WTC11 (cell line): ENCODE measurements around the gene MMP19. TPM values are rescaled to one million over a fixed set of nuclear protein-coding genes. Genes with fewer than 3 reads are reported as not detected.

Experiments used
- ATAC-seq: fragments of 200-7000 bp; cut with Tn5 transposase; 2 replicates; pipeline ENCODE4 v1.10.0; 2021; ENCODE audit warnings: mild to moderate bottlenecking, moderate library complexity
- CTCF ChIA-PET: fragments of 300-600 bp; sonication (Branson Sonifier 250); formaldehyde crosslinking; loops from one replicate; lab custom pipeline; 2021; ENCODE audit warnings: antibody characterized with exemption; lab: Charles Lee
- POLR2A ChIA-PET: fragments of 350-600 bp; sonication (Branson Sonifier 250); formaldehyde crosslinking; loops from one replicate; lab custom pipeline; 2021; ENCODE audit warnings: antibody characterized with exemption; lab: Charles Lee
- DNase-seq: peaks from one replicate; pipeline ENCODE4 v3.0.0; 2021; ENCODE audit warnings: low spot score
- H3K27ac Mint-ChIP-seq: 2 replicates; pipeline ENCODE4 v1.8.0; 2021; ENCODE audit warnings: mixed read lengths
- H3K27me3 Mint-ChIP-seq: 2 replicates; pipeline ENCODE4 v1.8.0; 2021; ENCODE audit warnings: low read depth, mild to moderate bottlenecking, moderate library complexity, mixed read lengths
- H3K36me3 Mint-ChIP-seq: 2 replicates; pipeline ENCODE4 v1.8.0; 2021; ENCODE audit warnings: mixed read lengths
- H3K4me1 Mint-ChIP-seq: 2 replicates; pipeline ENCODE4 v1.8.0; 2022; ENCODE audit warnings: mixed read lengths
- H3K4me3 Mint-ChIP-seq: 2 replicates; pipeline ENCODE4 v1.8.0; 2021; ENCODE audit warnings: mild to moderate bottlenecking, moderate library complexity, mixed read lengths
- H3K9me3 Mint-ChIP-seq: 2 replicates; pipeline ENCODE4 v1.8.0; 2021; ENCODE audit warnings: mixed read lengths
- ATF3 ChIP-seq: sonication (generic); formaldehyde crosslinking; conservative IDR thresholded peaks from 2 replicates; pipeline ENCODE4 v1.8.1; 2022; ENCODE audit warnings: mild to moderate bottlenecking, missing genetic modification reagents
- ATF6 ChIP-seq: sonication (generic); formaldehyde crosslinking; IDR thresholded peaks from 2 replicates; pipeline ENCODE4 v1.8.1; 2023; ENCODE audit warnings: mild to moderate bottlenecking, missing genetic modification reagents
- CBFB ChIP-seq: sonication (generic); formaldehyde crosslinking; IDR thresholded peaks from 2 replicates; pipeline ENCODE4 v1.8.1; 2022; ENCODE audit warnings: mild to moderate bottlenecking, low read depth, missing genetic modification reagents
- CDX4 ChIP-seq: fragments of 250-450 bp; sonication (Bioruptor Pico); IDR thresholded peaks from 2 replicates; pipeline ENCODE4 v1.9.0; 2021; ENCODE audit warnings: moderate library complexity, mild to moderate bottlenecking, inconsistent platforms, borderline replicate concordance
- FOXP1 ChIP-seq: sonication (generic); formaldehyde crosslinking; IDR thresholded peaks from 2 replicates; pipeline ENCODE4 v1.8.0; 2022; ENCODE audit warnings: missing genetic modification reagents, mild to moderate bottlenecking, moderate library complexity, borderline replicate concordance
- FOXP4 ChIP-seq: sonication (generic); formaldehyde crosslinking; IDR thresholded peaks from 2 replicates; pipeline ENCODE4 v1.8.0; 2022; ENCODE audit warnings: mild to moderate bottlenecking, missing genetic modification reagents
- MLX ChIP-seq: sonication (generic); formaldehyde crosslinking; IDR thresholded peaks from 2 replicates; pipeline ENCODE4 v1.8.1; 2023; ENCODE audit warnings: mild to moderate bottlenecking, missing genetic modification reagents, moderate library complexity
- NFE2L1 ChIP-seq: sonication (generic); formaldehyde crosslinking; IDR thresholded peaks from 2 replicates; pipeline ENCODE4 v1.8.1; 2023; ENCODE audit warnings: missing genetic modification reagents
- RORB ChIP-seq: fragments of 250-450 bp; sonication (Bioruptor Pico); IDR thresholded peaks from 2 replicates; pipeline ENCODE4 v1.9.0; 2021; ENCODE audit warnings: mild to moderate bottlenecking
- STAT6 ChIP-seq: sonication (generic); formaldehyde crosslinking; conservative IDR thresholded peaks from 2 replicates; pipeline ENCODE4 v1.8.1; 2023; ENCODE audit warnings: mild to moderate bottlenecking, low read depth, missing genetic modification reagents, moderate library complexity
- TCF7 ChIP-seq: sonication (generic); formaldehyde crosslinking; IDR thresholded peaks from 2 replicates; pipeline ENCODE4 v1.8.0; 2022; ENCODE audit warnings: mild to moderate bottlenecking, low read depth, missing genetic modification reagents, moderate library complexity
- TEAD1 ChIP-seq: sonication (generic); formaldehyde crosslinking; IDR thresholded peaks from 2 replicates; pipeline ENCODE4 v1.8.0; 2022; ENCODE audit warnings: mild to moderate bottlenecking, missing genetic modification reagents
- ZNF423 ChIP-seq: fragments of 250-450 bp; sonication (Bioruptor Pico); IDR thresholded peaks from 2 replicates; pipeline ENCODE4 v2.1.2; 2022; ENCODE audit warnings: mild to moderate bottlenecking, moderate library complexity
- total RNA-seq: library from RNA; stranded (reverse); gene quantifications from 3 replicates; pipeline ENCODE4 v1.2.3, GENCODE V29; 2021

MMP19 gene
- total RNA-seq, 1 experiment from 2014 or later, result 1.6 TPM

GRCh38 chr12:55840581-55841351 is 2.0 kb downstream of the MMP19 start:
- TF ChIP-seq MLX (no peak), RORB (CRISPR knock-in tag) (no peak), ZNF423 (no peak), ATF3 (CRISPR knock-in tag) (no peak), STAT6 (CRISPR knock-in tag) (no peak), TCF7 (CRISPR knock-in tag) (no peak), FOXP4 (no peak), ATF6 (CRISPR knock-in tag) (no peak)
- TF ChIP-seq, all 79 proteins: peak for 0
- ChIA-PET POLR2A (interaction anchor here (0.5 kb wide), 1 partner anchor 71 kb away, joined by 3 read pairs; no protein-coding TSS in a partner anchor), CTCF (interaction anchor here (1.2 kb wide), 1 partner anchor 90 kb away, joined by 3 read pairs; the partner anchor contains the start of gene DGKA)
- H3K4me3 Mint-ChIP-seq, result no peak overlapping the region
- no peak for ATAC-seq
- H3K27ac Mint-ChIP-seq, result no peak overlapping the region
- H3K27me3 Mint-ChIP-seq, result peaks cover 4% of the 10 kb centered on the region; the same call in 1 of the 2 replicates
- no peaks in the 10 kb centered on the region for H3K9me3 Mint-ChIP-seq
- no peak for DNase-seq
- H3K4me1 Mint-ChIP-seq, result peaks cover 17% of the 10 kb centered on the region
- H3K36me3 Mint-ChIP-seq, result no peaks in the 10 kb centered on the region

GRCh38 chr12:55839345-55840140 is 3.2 kb downstream of the MMP19 start:
- Mint-ChIP-seq H3K27ac (no peak overlapping the region; the same call in 1 of the 2 replicates), H3K4me1 (peaks cover 13% of the 10 kb centered on the region), H3K27me3 (peaks cover 4% of the 10 kb centered on the region; the same call in 1 of the 2 replicates), H3K4me3 (no peak overlapping the region), H3K36me3 (no peaks in the 10 kb centered on the region), H3K9me3 (no peaks in the 10 kb centered on the region)
- ATAC-seq (no peak), DNase-seq (no peak)
- ChIA-PET POLR2A (interaction anchor here (0.8 to 1.1 kb wide), 3 partner anchors 10 to 83 kb away, joined by 4 to 15 read pairs (median 8); partner anchors contain the start of gene DNAJC14), CTCF (interaction anchor here (0.6 to 1.8 kb wide), 3 partner anchors 10 to 103 kb away, joined by 3 to 8 read pairs (median 3); partner anchors contain the start of gene DNAJC14)
- TF ChIP-seq CDX4 (CRISPR knock-in tag), result no peak
- no peak for TF ChIP-seq CBFB
- no peak for TF ChIP-seq FOXP1
- no peak for TF ChIP-seq NFE2L1 (CRISPR knock-in tag)
- no peak for TF ChIP-seq TEAD1
